ENCODE data around the gene ZNF516.

DNA sequence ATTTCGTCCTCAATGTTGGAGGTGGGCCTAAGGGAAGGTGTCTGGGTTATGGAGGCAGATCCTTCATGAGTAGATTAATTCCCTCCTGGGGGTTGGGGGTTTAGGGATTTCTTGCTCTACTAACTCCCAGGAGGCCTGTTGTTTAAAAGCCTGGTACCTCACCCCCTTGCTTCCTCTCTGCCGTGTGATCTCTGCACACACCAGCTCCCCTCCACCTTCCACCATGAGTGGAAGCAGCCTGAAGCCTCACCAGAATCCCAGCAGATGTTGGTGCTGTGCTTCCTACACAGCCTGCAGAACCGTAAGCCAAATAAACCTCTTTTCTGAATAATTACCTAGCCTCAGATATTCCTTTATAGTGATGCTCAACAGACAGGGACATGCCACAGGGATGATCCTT lies 141.5 kb downstream of the ZNF516 start:
- TF ChIP-seq NFIC (IDR thresholded peaks at IDR 0.05), result no peak
- no peak for TF ChIP-seq REST (IDR thresholded peaks at IDR 0.05; ENCODE audit: low read depth)
- no peak for TF ChIP-seq MAX (IDR thresholded peaks at IDR 0.05)
- TF ChIP-seq CEBPB (IDR thresholded peaks at IDR 0.05), result no peak
